IPS-18a (cell line): Measurements from ENCODE around the gene RASGRP3.

Source experiments
- H3K27ac ChIP-seq: one replicate; pipeline ENCODE4 v1.5.1; 2013; ENCODE audit warnings: low read length
- H3K27me3 ChIP-seq: one replicate; pipeline ENCODE4 v1.6.1; 2013; ENCODE audit warnings: mild to moderate bottlenecking, low read length; ENCODE audit not compliant: control insufficient read depth, insufficient read depth
- H3K36me3 ChIP-seq: one replicate; pipeline ENCODE4 v1.6.1; 2013; ENCODE audit warnings: low read depth, low read length; ENCODE audit not compliant: control insufficient read depth
- H3K4me1 ChIP-seq: one replicate; pipeline ENCODE4 v1.6.1; 2013; ENCODE audit warnings: low read depth, low read length; ENCODE audit not compliant: control insufficient read depth
- H3K4me3 ChIP-seq: one replicate; pipeline ENCODE4 v1.5.1; 2013; ENCODE audit warnings: low read length
- H3K9ac ChIP-seq: one replicate; pipeline ENCODE4 v1.6.1; 2013; ENCODE audit warnings: mild to moderate bottlenecking, low read length, moderate library complexity
- H3K9me3 ChIP-seq: one replicate; pipeline ENCODE4 v1.6.1; 2013; ENCODE audit warnings: low read depth, low read length; ENCODE audit not compliant: control insufficient read depth

Gene RASGRP3

GRCh38 chr2:33496726-33497125 is 20.3 kb downstream of the RASGRP3 start:
- no peaks in the 10 kb centered on the region for H3K9me3 ChIP-seq
- H3K36me3 ChIP-seq, result no peaks in the 10 kb centered on the region
- H3K27me3 ChIP-seq, result no peaks in the 10 kb centered on the region
- H3K4me3 ChIP-seq, result no peak overlapping the region
- no peak overlapping the region for H3K9ac ChIP-seq
- no peak overlapping the region for H3K27ac ChIP-seq
- H3K4me1 ChIP-seq, result no peaks in the 10 kb centered on the region

- Histone ChIP-seq H3K27me3 (no peaks in the 10 kb centered on the region), H3K9me3 (no peaks in the 10 kb centered on the region), H3K4me3 (no peak overlapping the region), H3K9ac (no peak overlapping the region), H3K27ac (no peak overlapping the region), H3K36me3 (no peaks in the 10 kb centered on the region), H3K4me1 (no peaks in the 10 kb centered on the region)
Observed at GRCh38 chr2:33497221-33497650, 20.8 kb downstream of the RASGRP3 start.

GRCh38 chr2:33498291-33498956 is 22.0 kb downstream of the RASGRP3 start:
- no peaks in the 10 kb centered on the region for H3K27me3 ChIP-seq
- H3K4me3 ChIP-seq, result no peak overlapping the region
- H3K9ac ChIP-seq, result no peak overlapping the region
- H3K4me1 ChIP-seq, result no peaks in the 10 kb centered on the region
- H3K27ac ChIP-seq, result no peak overlapping the region
- no peaks in the 10 kb centered on the region for H3K36me3 ChIP-seq
- H3K9me3 ChIP-seq, result no peaks in the 10 kb centered on the region

GRCh38 chr2:33500177-33500576 is 23.7 kb downstream of the RASGRP3 start:
- Histone ChIP-seq H3K27ac (no peak overlapping the region), H3K4me1 (no peaks in the 10 kb centered on the region)

GRCh38 chr2:33502025-33502424 is 25.6 kb downstream of the RASGRP3 start:
- Histone ChIP-seq H3K27ac (no peak overlapping the region), H3K9me3 (no peaks in the 10 kb centered on the region), H3K9ac (no peak overlapping the region), H3K4me1 (no peaks in the 10 kb centered on the region), H3K4me3 (no peak overlapping the region), H3K36me3 (no peaks in the 10 kb centered on the region), H3K27me3 (no peaks in the 10 kb centered on the region)

More at GRCh38 chr2:33500177-33500576, 23.7 kb downstream of the RASGRP3 start:
- Histone ChIP-seq H3K9me3 (no peaks in the 10 kb centered on the region), H3K27me3 (no peaks in the 10 kb centered on the region), H3K9ac (no peak overlapping the region), H3K36me3 (no peaks in the 10 kb centered on the region), H3K4me3 (no peak overlapping the region)

- Histone ChIP-seq H3K4me3 (no peak overlapping the region), H3K36me3 (no peaks in the 10 kb centered on the region), H3K4me1 (no peaks in the 10 kb centered on the region), H3K9ac (no peak overlapping the region), H3K27me3 (no peaks in the 10 kb centered on the region), H3K27ac (no peak overlapping the region), H3K9me3 (no peaks in the 10 kb centered on the region)
Observed at GRCh38 chr2:33503002-33503401, 26.6 kb downstream of the RASGRP3 start.

GRCh38 chr2:33505966-33506365 is 29.5 kb downstream of the RASGRP3 start:
- no peaks in the 10 kb centered on the region for H3K9me3 ChIP-seq
- H3K4me1 ChIP-seq, result no peaks in the 10 kb centered on the region
- no peak overlapping the region for H3K4me3 ChIP-seq
- H3K9ac ChIP-seq, result no peak overlapping the region
- no peak overlapping the region for H3K27ac ChIP-seq
- H3K27me3 ChIP-seq, result no peaks in the 10 kb centered on the region
- no peaks in the 10 kb centered on the region for H3K36me3 ChIP-seq

GRCh38 chr2:33509908-33510585 is 33.6 kb downstream of the RASGRP3 start:
- no peak overlapping the region for H3K27ac ChIP-seq
- H3K9me3 ChIP-seq, result no peaks in the 10 kb centered on the region
- H3K4me3 ChIP-seq, result no peak overlapping the region
- no peak overlapping the region for H3K9ac ChIP-seq
- H3K4me1 ChIP-seq, result no peaks in the 10 kb centered on the region
- no peaks in the 10 kb centered on the region for H3K36me3 ChIP-seq
- H3K27me3 ChIP-seq, result no peaks in the 10 kb centered on the region

GRCh38 chr2:33510586-33510968 is 34.1 kb downstream of the RASGRP3 start:
- Histone ChIP-seq H3K9ac (no peak overlapping the region), H3K27ac (no peak overlapping the region), H3K4me1 (no peaks in the 10 kb centered on the region), H3K9me3 (no peaks in the 10 kb centered on the region), H3K4me3 (no peak overlapping the region), H3K27me3 (no peaks in the 10 kb centered on the region), H3K36me3 (no peaks in the 10 kb centered on the region)

- Histone ChIP-seq H3K9me3 (no peaks in the 10 kb centered on the region), H3K4me3 (no peak overlapping the region), H3K36me3 (no peaks in the 10 kb centered on the region), H3K27me3 (no peaks in the 10 kb centered on the region), H3K4me1 (no peaks in the 10 kb centered on the region), H3K9ac (no peak overlapping the region), H3K27ac (no peak overlapping the region)
Observed at GRCh38 chr2:33511141-33511540, 34.7 kb downstream of the RASGRP3 start.

GRCh38 chr2:33512112-33512511 is 35.7 kb downstream of the RASGRP3 start:
- Histone ChIP-seq H3K27me3 (no peaks in the 10 kb centered on the region), H3K4me3 (no peak overlapping the region), H3K4me1 (no peaks in the 10 kb centered on the region), H3K9ac (no peak overlapping the region), H3K27ac (no peak overlapping the region), H3K36me3 (no peaks in the 10 kb centered on the region), H3K9me3 (no peaks in the 10 kb centered on the region)

- no peak overlapping the region for H3K9ac ChIP-seq
- H3K4me1 ChIP-seq, result no peaks in the 10 kb centered on the region
- no peak overlapping the region for H3K4me3 ChIP-seq
- H3K9me3 ChIP-seq, result no peaks in the 10 kb centered on the region
- H3K36me3 ChIP-seq, result no peaks in the 10 kb centered on the region
- no peaks in the 10 kb centered on the region for H3K27me3 ChIP-seq
- H3K27ac ChIP-seq, result no peak overlapping the region
Observed at GRCh38 chr2:33513480-33513879, 37.0 kb downstream of the RASGRP3 start.
